ENCODE data around the gene NCBP2. TPM values are rescaled to one million over a fixed set of nuclear protein-coding genes. Genes with fewer than 3 reads are reported as not detected.

NCBP2 gene
- total and polyA plus RNA-seq, 7 donors = 35.7 to 60.7 (median 44.9) TPM

DNA sequence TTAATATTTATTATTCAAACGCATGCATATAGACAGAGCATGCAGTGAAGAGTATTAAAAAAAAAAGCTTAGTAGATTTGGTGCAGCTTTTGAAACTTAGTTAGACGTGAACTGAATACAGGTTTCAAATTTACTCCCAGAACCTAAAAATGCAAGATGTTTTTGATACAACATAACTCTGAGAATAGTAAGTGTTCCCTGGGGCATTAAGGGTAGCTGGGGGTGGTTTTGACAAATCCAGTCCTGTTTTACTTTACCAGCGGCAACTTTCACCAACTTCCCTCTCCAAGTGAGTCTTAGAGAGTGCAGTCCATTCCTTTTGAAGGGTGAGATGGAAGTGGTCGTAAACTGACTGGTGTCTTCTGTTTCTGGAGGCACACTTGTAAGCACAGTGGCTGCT is 11.2 kb downstream of the NCBP2 start:
- Histone ChIP-seq H3K4me3 (no peak overlapping the region), H3K36me3 (peaks cover 6 to 82% (median 41%) of the 10 kb centered on the region in 4 donors), H3K4me1 (no peaks in the 10 kb centered on the region), H3K27me3 (no peaks in the 10 kb centered on the region), H3K9me3 (no peaks in the 10 kb centered on the region), H3K27ac (no peak overlapping the region)
- no peak for DNase-seq
- intact Hi-C loops (cut with DNase I) = no loop called here
- 87 to 92% methylated on average over 4 of the region's 4 CpGs for WGBS, 2 donors
- TF ChIP-seq POLR2AphosphoS5 (IDR thresholded peaks at IDR 0.05) (no peak), EP300 (IDR thresholded peaks at IDR 0.05) (no peak), POLR2A (IDR thresholded peaks at IDR 0.05) (no peak)
- TF ChIP-seq, protein P1, sequence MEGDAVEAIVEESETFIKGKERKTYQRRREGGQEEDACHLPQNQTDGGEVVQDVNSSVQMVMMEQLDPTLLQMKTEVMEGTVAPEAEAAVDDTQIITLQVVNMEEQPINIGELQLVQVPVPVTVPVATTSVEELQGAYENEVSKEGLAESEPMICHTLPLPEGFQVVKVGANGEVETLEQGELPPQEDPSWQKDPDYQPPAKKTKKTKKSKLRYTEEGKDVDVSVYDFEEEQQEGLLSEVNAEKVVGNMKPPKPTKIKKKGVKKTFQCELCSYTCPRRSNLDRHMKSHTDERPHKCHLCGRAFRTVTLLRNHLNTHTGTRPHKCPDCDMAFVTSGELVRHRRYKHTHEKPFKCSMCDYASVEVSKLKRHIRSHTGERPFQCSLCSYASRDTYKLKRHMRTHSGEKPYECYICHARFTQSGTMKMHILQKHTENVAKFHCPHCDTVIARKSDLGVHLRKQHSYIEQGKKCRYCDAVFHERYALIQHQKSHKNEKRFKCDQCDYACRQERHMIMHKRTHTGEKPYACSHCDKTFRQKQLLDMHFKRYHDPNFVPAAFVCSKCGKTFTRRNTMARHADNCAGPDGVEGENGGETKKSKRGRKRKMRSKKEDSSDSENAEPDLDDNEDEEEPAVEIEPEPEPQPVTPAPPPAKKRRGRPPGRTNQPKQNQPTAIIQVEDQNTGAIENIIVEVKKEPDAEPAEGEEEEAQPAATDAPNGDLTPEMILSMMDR (IDR thresholded peaks at IDR 0.05) = no peak

DNA sequence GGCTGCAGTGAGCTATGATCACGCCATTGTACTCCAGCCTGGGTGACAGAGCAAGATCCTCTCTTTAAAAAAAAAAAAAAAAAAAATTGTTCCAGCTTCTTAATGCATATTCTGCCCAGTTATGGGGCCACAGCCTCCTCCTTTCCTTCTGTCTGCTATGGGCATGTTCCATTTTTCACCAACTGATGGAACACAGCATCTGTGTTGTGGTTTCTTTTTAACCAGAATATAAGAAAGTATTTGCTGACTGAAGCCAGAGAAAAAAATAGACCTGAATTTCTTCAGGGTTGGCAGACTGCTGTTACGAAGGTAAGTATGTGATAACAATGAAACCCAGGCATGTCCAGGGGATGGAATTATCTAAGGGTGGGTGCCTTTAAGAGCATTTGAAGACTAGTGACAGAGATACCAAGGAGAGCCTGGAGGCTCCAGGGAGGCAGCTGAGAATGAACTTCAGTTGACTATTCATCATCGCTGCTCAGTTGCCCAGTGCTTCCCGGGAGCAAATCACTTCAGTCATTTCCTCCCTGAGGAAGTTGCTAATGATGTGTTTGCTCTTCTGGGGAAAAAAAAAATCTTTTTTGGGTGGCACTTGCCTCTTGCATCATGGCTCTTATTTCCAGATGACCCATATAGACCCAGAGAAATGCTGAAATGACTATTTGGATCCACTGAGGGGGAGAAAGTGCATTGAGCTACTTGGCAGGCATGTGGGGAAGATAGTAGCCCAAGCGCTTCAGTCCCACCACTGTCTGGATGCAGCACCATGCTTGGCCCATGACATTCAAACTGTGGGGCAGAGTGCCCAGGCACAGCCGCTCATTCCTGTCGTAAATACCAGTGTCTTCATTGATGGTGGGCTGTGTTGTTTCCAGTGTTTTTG is 14.5 kb downstream of the NCBP2 start:
- DNase-seq = no peak
- Histone ChIP-seq H3K27ac (no peak overlapping the region), H3K27me3 (no peaks in the 10 kb centered on the region), H3K4me3 (no peak overlapping the region), H3K36me3 (peaks cover 0 to 67% (median 23%) of the 10 kb centered on the region in 4 donors), H3K4me1 (no peaks in the 10 kb centered on the region), H3K9me3 (no peaks in the 10 kb centered on the region)
- intact Hi-C loops (cut with DNase I) = no loop called here
- TF ChIP-seq, protein P1 (IDR thresholded peaks at IDR 0.05) = no peak
- no peak for TF ChIP-seq EP300 (IDR thresholded peaks at IDR 0.05)
- no peak for TF ChIP-seq POLR2A (IDR thresholded peaks at IDR 0.05)
- 94% methylated on average over 7 of the region's 7 CpGs for WGBS, 2 donors

DNA sequence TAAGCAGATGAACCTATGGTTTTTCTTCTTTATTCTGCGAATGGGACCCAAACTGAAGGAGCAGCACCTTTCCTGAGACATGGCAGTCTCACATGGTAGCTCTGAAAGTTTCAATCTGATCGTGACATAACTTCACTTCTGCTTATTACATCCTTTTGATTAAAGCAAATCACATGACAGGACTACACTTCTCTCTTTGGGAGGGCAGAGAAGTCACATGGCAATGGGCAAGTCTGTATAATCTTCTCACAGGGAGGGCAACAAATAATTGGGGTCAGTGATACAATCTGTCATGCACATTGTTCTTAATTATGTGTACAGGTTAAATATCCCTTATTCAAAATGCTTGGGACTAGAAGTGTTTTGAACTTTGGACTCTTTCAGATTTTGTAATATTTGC is 21.6 kb downstream of the NCBP2 start:
- no peak for TF ChIP-seq POLR2A (IDR thresholded peaks at IDR 0.05)
- TF ChIP-seq, protein P1 (IDR thresholded peaks at IDR 0.05) = no peak
- TF ChIP-seq EP300 (IDR thresholded peaks at IDR 0.05) = no peak
- peaks cover 0 to 37% (median 5%) of the 10 kb centered on the region in 4 donors for H3K36me3 ChIP-seq
- no peak overlapping the region for H3K27ac ChIP-seq
- H3K27me3 ChIP-seq = no peaks in the 10 kb centered on the region
- H3K4me1 ChIP-seq = no peaks in the 10 kb centered on the region
- no peak overlapping the region for H3K4me3 ChIP-seq
- no peak for DNase-seq
- 58 to 89% methylated on average over 2 of the region's 2 CpGs for WGBS, 2 donors
- intact Hi-C loops (cut with DNase I) = no loop called here
- H3K9me3 ChIP-seq = no peaks in the 10 kb centered on the region

DNA sequence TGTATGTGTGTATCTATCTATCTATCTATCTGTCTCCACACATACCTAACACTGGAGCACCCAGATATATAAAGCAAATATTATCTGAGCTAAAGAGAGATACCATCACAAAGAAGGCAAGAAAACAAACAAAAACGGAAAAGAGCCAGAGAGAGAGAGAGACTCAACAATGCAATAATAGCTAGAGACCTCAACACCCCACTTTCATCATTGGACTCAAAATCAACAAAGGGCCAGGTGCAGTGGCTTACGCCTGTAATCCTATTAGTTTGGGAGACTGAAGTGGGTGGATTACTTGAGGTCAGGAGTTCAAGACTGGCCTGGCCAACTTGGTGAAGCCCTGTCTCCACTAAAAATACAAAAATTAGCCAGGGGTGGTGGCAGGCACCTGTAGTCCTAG is 23.4 kb downstream of the NCBP2 start:
- WGBS, 2 donors = 89 to 93% methylated on average over 2 of the region's 2 CpGs
- TF ChIP-seq, protein P1 (IDR thresholded peaks at IDR 0.05) = no peak
- no peak for TF ChIP-seq EP300 (IDR thresholded peaks at IDR 0.05)
- TF ChIP-seq POLR2AphosphoS5 (IDR thresholded peaks at IDR 0.05) = no peak
- TF ChIP-seq POLR2A (IDR thresholded peaks at IDR 0.05) = no peak
- intact Hi-C loops (cut with DNase I) = no loop called here
- Histone ChIP-seq H3K4me1 (no peaks in the 10 kb centered on the region), H3K4me3 (no peak overlapping the region), H3K27ac (no peak overlapping the region), H3K27me3 (no peaks in the 10 kb centered on the region), H3K9me3 (no peaks in the 10 kb centered on the region), H3K36me3 (peaks cover 0 to 40% (median 15%) of the 10 kb centered on the region in 4 donors)
- DNase-seq = no peak
